Measurements from ENCODE around the gene OPN1MW3.

- no peak for TF ChIP-seq CTCF (IDR thresholded peaks at IDR 0.05; ENCODE audit: borderline replicate concordance, extremely low read depth, low read length, poor library complexity, severe bottlenecking)
- TF ChIP-seq EZH2 (IDR thresholded peaks at IDR 0.05; ENCODE audit: borderline replicate concordance, low read depth, low read length, severe bottlenecking), result no peak
Measured at GRCh38 chrX:154309041-154309775, 51.8 kb downstream of the OPN1MW3 start.

Data from DND-41 (cell line).